ENCODE results near the gene C2CD5.
A peak's percentile ranks its signal among the peaks of the same experiment; 100 is the strongest.
"Not testable (repeated sequence)": the region's sequence is repeated elsewhere in the genome, so short reads cannot be mapped to it uniquely, and the experiment has no call there.

C2CD5 gene

DNA sequence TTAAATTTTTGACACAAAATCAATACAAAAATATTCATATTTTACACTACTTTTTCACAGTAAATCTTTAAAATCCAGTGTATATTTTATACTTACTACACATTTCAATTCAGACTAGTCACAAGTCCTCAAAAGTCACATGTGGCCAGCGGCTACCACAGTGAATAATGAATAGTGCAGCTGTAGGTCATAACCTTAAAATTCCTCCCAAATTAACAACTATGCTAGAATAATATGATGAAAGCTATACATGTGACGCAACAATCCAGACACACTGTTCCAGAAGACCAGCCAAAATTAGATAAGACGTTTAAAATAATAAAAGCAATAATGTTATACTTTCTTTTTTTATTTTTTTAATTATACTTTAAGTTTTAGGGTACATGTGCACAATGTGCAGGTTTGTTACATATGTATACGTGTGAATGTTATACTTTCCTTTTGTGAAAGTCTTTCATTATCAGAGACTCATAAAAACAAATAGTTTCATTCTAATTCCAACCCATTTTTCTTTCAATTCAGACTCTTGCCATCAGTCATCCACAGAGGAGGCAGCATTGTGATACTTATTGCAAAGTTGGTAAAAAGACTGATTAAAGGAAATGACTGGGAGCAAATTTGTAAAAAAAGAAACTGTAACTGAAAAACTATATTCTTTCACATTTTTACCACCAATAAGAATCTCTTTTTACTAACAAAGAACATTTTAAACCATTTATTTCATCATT is 67.0 kb downstream of the C2CD5 start:
- peak; percentile 30 for DNase-seq (ENCODE audit: low read depth, low spot score)

DNA sequence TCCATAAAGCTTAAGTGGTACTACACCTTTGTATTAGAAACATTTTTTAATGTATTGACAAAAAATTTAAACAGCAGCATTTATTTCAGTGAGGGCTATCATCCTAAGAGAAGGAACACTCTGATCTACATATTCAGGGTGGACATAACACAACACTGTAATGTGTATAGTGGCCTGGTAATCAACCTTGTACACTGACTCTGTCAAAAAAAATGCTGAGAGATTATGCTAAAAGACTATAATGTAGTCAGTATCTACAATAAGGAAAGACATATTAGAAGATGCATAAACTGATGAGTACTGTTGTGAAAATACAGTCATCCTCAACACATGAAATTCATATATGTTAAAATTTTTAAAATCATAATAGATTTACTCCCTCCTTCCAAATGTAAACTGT is 68.2 kb downstream of the C2CD5 start:
- no peak for DNase-seq (ENCODE audit: low read depth, low spot score)

- DNase-seq (ENCODE audit: low read depth, low spot score) = no peak
Measured at GRCh38 chr12:22474970-22475720, 69.2 kb downstream of the C2CD5 start.

DNA sequence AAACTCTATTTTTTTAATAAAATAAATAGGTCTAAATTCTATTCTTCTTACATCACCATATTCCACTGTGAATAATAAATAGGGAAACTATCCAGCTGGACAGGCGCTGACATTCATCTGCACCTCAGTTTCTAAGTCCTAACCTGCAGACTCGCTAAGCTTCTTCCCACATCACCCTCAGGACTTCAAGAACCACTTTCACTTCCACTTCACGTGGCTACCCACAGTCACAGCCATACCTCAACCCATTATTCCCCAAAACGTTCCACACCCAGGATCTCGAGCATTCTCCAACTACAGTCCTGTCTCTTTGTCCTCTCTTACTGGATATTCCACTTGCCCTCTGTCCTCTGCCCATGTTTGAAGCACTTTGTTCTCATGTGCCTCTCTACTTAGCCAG is 71.1 kb downstream of the C2CD5 start:
- no peak for DNase-seq (ENCODE audit: low read depth, low spot score)

GRCh38 chr12:22467190-22467589 is 77.2 kb downstream of the C2CD5 start:
- peak; percentile 52 for DNase-seq (ENCODE audit: low read depth, low spot score)

DNA sequence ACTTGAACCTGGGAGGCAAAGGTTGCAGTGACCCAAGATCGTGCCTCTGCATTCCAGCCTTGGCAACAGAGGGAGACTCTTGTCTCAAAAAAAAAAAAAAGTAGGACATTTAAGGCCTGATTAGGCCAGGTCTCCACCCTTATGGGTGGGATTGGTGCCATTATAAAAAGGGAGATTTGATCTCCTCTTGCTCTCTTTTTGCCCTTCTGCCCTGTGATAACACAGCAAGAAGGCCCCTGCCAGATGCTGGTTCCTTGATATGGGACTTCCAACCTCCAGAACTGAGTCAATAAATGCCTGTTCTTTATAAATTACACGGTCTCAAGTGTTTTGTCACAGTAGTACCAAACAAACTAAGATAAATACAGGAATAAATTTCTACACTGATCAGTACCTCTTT is 81.0 kb downstream of the C2CD5 start:
- DNase-seq (ENCODE audit: low read depth, low spot score) = no peak

DNA sequence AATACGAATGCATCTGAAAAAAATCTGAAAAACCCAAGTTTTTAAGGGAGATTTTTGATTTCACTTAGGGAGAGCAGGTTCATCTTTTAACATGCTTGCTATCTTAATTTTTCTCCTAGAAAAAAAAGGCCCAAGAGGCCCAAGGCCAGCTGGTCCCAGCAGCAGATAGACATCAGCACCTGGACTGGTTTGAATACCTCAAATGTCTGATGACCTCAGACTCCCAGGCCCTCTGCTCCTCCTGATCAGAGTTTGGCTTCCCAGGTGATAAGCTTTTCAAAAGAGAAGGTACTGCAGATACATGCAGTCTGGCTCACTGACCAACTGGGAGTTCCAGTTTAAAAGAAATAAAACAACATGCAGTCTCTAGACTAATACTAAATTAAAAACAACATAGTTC is 82.6 kb downstream of the C2CD5 start:
- DNase-seq (ENCODE audit: low read depth, low spot score) = no peak

DNA sequence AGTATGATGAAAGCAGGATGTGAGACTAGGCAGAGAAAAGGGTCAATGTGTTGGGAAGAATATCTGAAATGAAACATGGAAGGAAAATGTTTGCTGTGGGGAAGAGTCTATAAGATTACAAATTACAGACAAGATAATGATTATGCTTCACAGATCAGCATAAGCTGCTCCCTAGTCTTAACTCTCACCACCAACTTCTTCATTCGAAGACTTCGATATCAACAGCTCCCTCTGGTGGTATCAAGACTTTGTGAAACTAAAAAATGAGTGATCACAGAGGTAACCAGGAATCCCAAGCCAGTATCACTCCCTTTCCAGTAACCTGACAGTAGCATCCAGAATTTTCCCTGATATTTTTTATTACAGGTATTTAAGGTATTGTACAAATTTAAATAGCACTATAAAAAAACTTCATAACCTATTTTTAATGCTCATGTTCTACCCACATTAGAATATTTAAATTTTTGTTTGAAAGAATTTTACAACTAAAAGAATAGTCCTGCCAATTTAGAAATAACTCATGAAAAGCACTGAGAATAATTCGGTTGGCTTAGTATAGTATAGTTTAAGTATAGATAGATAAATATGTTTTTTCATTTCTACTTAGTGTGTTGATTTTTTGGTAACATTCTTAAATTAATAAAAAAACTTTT is 84.4 kb downstream of the C2CD5 start:
- no peak for DNase-seq (ENCODE audit: low read depth, low spot score)

DNA sequence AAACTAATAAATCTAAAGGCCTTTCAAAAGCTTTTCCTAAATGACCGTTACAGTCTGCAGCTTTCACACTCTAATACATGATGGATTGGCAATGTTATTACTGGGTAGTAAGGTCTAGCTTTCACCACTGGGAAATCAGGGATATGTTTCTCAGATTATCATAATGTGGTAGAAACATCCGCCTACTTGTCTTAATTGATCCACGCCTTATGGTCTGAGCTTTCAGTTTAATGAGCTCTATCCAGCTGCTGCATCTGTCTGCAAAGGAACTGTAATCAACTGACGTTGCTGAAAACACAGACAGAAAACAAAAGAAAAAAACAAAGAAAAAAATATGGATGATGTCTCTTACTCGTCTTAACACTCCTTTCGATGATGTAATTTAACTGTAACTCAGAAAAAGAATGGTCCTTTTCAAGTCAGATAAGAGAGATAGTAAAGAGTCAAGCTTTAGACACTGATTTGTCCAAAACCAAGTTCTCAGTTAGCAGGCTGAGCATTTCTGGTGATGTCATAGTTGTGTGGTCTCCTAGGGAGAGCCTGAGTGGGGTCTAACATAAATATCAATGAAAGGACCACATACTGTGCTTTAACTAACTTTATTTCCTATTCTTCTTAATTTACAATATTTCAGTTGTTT is 85.9 kb downstream of the C2CD5 start:
- no peak for DNase-seq (ENCODE audit: low read depth, low spot score)

DNA sequence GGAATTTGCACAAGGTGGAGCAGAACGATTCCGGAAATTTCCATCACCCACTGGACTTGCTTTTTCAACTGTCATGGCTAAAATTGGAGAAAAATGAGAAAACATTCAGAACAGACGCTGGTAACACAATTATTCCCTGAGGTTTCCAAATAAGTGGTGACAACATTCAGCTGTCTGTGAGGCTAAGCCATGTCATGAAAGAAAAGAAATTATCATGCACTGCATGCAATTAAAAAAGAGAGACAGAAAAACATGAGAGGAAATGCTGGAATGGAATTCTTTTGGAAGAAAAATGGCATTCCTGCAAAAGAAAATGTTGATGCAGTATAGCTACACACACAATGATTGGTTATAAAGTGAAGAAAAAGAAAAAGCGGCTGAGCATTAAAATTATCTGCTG is 87.3 kb downstream of the C2CD5 start:
- no peak for DNase-seq (ENCODE audit: low read depth, low spot score)

DNA sequence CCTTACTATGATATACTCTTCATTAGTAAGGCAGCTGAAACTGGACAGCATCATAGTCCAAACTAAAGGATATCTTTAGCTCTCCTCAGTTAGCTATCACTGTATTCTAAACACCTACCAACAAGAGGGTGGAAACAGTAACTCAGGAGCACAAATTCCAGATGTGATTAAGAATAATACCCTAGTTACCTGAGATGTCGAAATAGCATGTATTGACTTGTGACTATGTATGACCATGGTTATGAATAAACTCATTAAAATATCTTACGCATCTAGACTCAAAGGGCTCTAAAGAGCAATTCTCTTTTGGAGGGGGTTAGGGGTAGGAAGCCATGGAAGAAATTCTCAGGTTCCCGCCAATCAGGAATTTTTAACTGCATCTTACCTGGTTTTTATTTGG is 90.8 kb downstream of the C2CD5 start:
- DNase-seq (ENCODE audit: low read depth, low spot score) = no peak

- DNase-seq (ENCODE audit: low read depth, low spot score) = no peak
Measured at GRCh38 chr12:22447223-22447622, 97.1 kb downstream of the C2CD5 start.

- not testable (repeated sequence) for DNase-seq (ENCODE audit: low read depth, low spot score)
Measured at GRCh38 chr12:22444317-22444665, 100.1 kb downstream of the C2CD5 start.

DNA sequence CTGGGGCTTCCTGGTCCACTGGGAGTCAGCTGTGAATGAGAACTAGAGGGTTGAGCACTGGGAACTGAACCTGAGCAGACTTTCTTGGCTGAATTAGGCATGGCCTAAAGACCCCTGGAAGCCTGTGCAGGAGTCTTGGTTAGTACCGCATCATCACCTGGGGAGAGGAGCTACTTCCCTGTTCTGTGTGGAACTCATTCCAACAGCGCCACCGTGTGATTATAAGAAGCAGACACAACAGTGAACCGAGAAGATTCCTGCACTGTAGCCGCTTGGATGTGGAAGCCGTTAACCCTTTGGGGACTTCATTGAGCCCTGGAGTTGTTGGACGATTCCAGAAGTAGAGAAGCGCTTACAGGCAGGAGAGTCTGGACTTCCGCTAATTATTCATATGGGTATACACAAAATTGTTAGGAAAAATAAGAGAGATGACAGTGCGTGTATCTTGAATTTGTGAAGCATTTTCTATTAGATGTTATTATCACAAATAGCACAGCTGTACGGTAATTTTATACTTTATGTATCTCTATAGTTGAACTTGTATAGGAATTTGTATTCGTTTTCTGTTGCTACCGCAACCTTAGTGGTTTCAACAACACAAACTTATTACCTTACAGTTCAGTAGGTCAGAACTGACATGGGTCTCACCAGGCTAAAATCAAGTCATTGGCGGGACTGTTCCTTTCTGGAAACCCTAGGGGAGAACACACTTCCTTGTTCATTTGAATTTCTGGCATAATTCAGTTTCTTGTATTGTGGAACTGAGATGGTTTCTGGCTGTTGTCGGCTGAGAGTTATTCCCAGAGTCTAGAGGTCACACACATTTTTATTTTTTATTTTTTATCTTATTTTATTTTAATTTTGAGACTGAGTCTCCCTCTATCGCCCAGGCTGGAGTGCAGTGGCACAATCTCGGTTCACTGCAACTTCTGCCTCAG is 100.7 kb downstream of the C2CD5 start:
- DNase-seq (ENCODE audit: low read depth, low spot score) = peak; percentile 38

- no peak for DNase-seq (ENCODE audit: low read depth, low spot score)
Measured at GRCh38 chr12:22437031-22437806, 107.1 kb downstream of the C2CD5 start.

GRCh38 chr12:22435583-22435982 is 108.8 kb downstream of the C2CD5 start:
- DNase-seq (ENCODE audit: low read depth, low spot score) = no peak

GRCh38 chr12:22431693-22432251 is 112.6 kb downstream of the C2CD5 start:
- no peak for DNase-seq (ENCODE audit: low read depth, low spot score)

DNA sequence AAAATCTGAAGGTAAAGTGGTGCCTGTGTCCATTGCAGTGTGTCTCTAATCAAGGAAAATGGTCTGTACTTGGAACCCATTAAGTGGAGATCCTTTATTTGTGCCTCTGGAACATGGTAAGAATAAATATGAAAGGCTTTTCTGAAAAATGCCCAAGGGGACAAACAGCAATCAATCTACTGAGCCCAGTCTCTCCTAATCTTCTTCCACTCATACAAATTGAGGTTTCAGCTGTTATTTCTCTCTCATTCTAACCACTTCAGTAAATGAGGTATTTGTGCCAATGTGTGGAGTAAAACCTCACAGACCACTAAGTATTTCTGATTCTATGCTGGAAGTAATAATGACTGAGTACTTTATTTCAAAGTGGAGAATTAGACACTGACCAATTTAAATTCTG is 127.5 kb downstream of the C2CD5 start:
- no peak for DNase-seq (ENCODE audit: low read depth, low spot score)

- DNase-seq (ENCODE audit: low read depth, low spot score) = no peak
Measured at GRCh38 chr12:22415342-22416309, 128.7 kb downstream of the C2CD5 start.

Data from brain pericyte (primary cell).